SH-SY5Y (cell line): Measurements from ENCODE around the gene EEIG1.

Experiments used
- GATA2 ChIP-seq: IDR thresholded peaks from 2 replicates; pipeline ENCODE4 v1.6.1; 2011; ENCODE audit warnings: mild to moderate bottlenecking, low read depth, low read length
- GATA3 ChIP-seq: IDR thresholded peaks from 2 replicates; pipeline ENCODE4 v1.6.1; 2011; ENCODE audit warnings: low read depth, mild to moderate bottlenecking, low read length, moderate library complexity

DNA sequence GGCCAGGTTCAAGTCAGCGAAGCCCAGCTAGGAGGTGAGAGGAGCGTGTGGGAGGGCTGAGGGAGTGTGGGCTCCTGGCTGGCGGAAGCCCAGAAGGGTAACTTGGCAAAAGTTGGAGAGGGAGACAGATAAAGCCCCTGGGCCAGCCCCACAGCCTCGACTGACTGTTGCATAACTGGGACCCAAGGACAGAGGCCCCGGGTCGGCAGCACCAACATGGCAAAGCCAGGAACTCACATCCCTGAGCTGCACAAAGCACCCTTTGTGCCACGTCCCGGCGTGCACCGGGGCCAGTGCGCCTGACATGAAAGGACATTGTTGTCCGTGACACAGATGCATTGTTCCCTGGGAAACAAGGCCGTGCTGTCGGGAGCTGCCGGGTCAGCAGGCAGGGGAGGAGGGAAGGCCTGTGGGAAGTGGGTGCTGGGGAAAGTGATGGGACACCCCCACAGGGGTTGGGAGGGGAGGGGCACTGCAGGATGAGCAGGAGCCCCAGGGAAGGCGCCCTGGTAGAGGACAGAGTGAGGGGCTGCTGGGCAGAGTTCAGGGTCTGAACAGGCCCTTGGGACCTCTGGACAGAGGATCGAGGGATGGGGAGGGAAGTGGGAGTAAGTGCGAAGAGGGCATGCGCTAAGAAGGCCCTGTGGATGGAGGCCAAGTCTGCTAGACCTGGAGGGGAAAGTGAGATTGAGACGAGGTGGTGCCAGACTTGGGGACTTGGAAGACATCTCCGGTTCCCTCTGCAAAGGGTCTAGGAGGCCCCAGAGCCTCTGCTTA lies 30.1 kb downstream of the EEIG1 start:
- TF ChIP-seq GATA2, result no peak
- TF ChIP-seq GATA3, result no peak
